ENCODE measurements around the gene CCDC200.
"Not testable (repeated sequence)": the region's sequence is repeated elsewhere in the genome, so short reads cannot be mapped to it uniquely, and the experiment has no call there.

- TF ChIP-seq POLR2A, CTCF, EP300 (IDR thresholded peaks at IDR 0.05): not testable (repeated sequence)
These were observed 3.7 kb upstream of the CCDC200 start for GRCh38 chr17:43232021-43232699.

Data from ovary (tissue), 3 donors.